Activated CD8-positive, alpha-beta memory T cell treated with anti-CD3 and anti-CD28 coated beads for 36 hours (primary cell): ENCODE measurements around the gene MFSD12. TPM values are rescaled to one million over a fixed set of nuclear protein-coding genes. Genes with fewer than 3 reads are reported as not detected.

Experiments used
- CTCF ChIA-PET: fragments of 350-600 bp; sonication (Branson Sonifier 250); formaldehyde crosslinking; loops from one replicate; lab custom pipeline; 2021; ENCODE audit warnings: antibody characterized with exemption; lab: Charles Lee
- POLR2A ChIA-PET: fragments of 350-600 bp; sonication (Branson Sonifier 250); formaldehyde crosslinking; loops from one replicate; lab custom pipeline; 2021; ENCODE audit warnings: antibody characterized with exemption; lab: Charles Lee
- total RNA-seq, 2 experiments: library from RNA; stranded (reverse); gene quantifications; one replicate each; pipeline ENCODE4 v1.2.3, GENCODE V29; 2021

MFSD12 gene
- 100 to 1,000 TPM; 118 to 124 TPM for total RNA-seq

DNA sequence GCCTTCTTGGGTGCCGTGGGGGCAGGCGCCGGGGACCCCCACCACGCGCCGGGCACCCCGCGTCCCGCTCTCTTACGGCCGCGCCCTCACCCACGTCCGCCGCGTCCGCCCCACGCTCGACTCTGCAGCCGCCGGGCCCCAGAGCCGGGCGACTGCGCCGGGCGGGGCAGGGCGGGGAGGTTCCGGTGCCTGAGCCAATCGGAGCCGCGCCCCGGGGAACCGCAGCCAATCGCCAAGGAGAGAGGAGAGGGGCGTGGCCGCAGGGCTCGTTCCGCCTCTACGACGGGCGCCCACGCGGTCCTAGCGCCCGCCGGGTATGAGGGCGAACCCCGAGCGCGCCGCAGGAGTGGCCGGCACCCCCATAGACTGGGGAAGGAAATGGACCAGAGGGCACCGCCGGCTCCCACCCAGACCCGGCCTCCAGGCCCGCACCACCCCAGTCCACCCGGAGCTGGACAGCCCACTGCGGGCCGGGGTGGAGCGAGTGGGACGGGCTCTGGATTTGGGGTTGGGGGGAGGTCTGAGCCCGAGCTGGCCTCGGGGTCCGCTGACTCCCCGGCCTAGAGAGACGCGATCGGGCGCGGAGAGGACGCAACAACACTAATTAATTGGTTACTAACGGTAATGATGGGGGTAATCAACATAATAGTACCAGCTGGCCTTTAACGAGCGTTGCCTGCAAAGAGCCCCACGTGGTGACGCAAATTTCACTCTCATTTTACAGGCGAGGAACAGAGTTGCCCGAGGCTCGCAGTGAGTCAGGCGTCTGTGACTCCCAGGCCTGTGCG is at the start of gene MFSD12:
MFSD12 (minus strand) TSS at position 126 of the 788 bp plus-strand sequence. CDS start 183 bp downstream, outside the sequence.
- ChIA-PET POLR2A (interaction anchor here (1.1 to 1.4 kb wide), 2 partner anchors 11 to 47 kb away, joined by 3 to 5 read pairs; no protein-coding TSS in a partner anchor), CTCF (interaction anchor here (0.5 to 5.2 kb wide), 8 partner anchors 11 to 283 kb away, joined by 3 to 43 read pairs (median 4); no protein-coding TSS in a partner anchor)

DNA sequence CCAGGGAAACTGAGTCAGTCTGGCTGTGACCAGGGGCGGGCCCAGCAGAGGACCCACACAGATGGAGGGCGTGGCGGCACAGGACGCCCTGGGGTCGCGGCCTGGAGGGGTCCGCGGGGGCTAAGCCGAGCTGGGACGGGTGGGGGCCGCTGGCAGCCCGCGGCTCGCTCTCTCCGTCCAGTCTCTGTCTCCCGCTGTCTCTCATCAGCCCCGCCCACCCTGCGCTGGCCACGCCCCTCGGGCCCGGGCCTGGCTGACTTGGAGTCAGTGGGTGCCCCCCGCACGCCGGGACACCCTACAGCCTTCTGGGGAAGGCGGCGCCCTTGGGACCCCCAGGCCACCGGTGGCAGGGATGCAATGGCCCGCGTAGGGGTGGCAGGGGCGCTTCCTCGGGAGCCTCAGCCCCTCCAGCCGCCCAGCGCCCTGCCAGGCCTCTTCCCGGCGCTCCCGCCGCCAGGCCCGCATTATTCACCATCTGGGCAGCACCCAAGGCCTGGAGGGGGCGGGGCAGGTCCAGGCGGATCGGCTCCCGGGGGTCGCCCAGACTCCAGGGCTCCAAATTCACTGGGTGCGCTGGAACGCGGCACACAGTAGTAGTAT is 49.4 kb upstream of the MFSD12 start, which contains the start of gene TBXA2R:
TBXA2R (minus strand) TSS at position 186 of the 600 bp plus-strand sequence. CDS start 6,241 bp downstream, outside the sequence.
- ChIA-PET CTCF (no interaction called here), POLR2A (no interaction called here)

DNA sequence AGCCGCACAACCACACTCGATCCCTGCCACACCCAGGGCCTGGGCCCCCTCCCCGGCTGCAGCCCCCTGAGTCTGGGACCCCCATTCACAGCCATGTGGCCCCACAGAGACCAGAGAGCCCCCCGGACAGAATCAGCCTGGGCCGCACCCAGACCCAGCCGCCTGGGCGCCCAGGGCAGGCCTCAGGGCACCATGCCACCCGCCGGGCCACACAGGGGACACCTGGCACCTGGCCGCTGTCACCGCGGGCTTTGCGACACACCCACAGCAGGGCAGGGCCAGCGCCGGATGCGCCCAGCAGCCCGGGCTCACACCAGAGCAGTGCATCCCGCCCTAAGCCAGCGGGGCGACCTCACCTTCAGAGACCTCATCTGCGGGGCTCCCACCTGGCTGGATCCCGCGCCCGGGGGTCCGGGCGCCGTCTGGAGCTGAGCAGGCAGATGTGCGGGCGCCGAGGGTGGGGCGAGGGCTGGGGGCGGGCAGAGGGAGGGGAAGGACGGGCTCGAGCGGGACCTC is 48.8 kb upstream of the MFSD12 start:
- CTCF ChIA-PET, result no interaction called here

DNA sequence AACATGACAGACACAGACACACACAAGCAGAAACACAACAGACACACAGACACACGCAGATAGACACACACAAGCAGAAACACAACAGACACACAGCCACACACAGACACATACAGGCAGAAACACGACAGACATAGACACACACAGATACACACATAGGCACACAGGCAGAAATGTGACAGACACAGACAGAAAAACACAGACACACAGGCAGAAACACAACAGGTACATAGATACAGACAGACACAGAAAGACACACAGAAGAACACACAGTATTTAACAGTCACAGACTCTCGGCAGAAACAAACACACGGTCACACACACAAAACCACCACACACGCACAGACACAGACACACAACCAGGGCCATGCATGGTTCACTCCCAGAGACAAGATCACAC is 48.4 kb upstream of the MFSD12 start:
- CTCF ChIA-PET, result no interaction called here
- POLR2A ChIA-PET, result no interaction called here

More for the DNA sequence above, 48.8 kb upstream of the MFSD12 start:
- POLR2A ChIA-PET, result no interaction called here

DNA sequence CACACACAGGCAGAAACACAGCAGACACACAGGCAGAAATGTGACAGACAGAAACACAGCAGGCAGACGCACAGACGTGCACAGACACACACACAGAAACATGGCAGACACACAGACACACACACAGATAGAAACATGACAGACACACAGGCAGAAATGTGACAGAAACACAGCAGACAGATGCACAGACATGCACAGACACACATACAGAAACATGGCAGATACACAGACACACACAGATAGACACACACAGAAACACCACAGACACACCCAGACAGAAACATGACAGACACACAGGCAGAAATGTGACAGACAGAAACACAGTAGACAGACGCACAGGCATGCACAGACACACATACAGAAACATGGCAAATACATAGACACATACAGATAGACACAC is 48.0 kb upstream of the MFSD12 start:
- CTCF ChIA-PET, result interaction anchor here (0.7 to 1.4 kb wide), 2 partner anchors 13 to 20 kb away, joined by 3 to 6 read pairs; partner anchors contain the start of gene GIPC3

DNA sequence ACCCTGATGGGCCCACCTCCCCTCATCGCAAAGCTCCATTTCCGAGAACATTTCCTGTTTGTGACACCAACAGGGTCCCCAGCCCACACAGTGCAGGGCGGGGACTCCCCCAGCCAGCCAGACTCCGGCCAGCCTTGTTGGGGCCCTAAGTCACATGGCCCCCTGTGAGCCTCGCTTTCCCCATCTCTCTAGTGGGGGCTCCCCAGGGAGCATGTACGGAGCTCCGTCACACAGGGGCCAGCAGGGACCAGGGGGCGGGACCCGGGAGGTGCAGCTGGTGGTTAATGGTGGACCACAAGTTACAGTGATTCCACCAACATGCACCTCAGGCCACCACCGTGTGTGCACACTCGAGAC is 47.6 kb upstream of the MFSD12 start:
- CTCF ChIA-PET, result interaction anchor here (0.6 to 1.4 kb wide), 3 partner anchors 12 to 65 kb away, joined by 3 to 6 read pairs (median 3); partner anchors contain the start of gene GIPC3
- POLR2A ChIA-PET, result interaction anchor here (0.6 to 1.0 kb wide), 2 partner anchors 47 to 317 kb away, joined by 3 to 4 read pairs; no protein-coding TSS in a partner anchor

More for the DNA sequence above, 48.0 kb upstream of the MFSD12 start:
- POLR2A ChIA-PET, result interaction anchor here (1.0 kb wide), 1 partner anchor 47 kb away, joined by 3 read pairs; no protein-coding TSS in a partner anchor

DNA sequence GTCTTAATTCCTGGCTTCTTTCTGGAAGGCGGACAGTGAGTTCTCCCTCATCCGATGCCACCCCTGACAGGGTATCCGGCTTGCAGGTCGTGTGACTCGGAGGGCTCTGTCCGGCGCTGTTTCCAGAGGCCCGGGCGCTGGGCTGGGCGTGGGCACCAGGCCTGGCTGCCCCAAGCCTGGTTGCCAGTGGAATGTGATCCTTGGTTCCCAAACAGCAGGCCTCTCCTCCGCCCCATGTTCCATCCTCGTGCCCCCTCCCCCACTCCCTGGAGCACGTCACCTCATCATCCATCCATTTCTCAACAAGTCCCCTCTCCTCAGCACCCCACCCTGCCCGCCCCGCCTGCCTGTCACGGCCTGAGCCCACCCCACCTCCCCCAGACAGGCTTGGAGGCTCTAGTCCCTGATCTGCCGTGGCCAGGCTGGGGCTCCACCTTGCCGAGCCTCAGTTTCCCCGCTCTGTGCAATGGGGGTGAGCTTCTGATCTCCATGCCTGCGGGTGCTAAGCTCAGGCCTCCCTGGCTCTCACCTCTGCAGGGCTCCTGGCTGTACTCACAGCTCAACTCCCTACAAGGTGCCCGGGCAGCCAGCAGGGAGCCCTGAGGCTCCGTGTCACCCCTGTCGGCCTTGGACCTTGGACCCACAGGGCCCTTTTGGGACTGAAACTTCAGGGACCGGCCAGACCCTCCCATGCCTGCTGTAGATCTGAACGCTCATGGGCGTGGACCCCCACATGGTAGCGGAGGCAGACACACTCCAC is 47.0 kb upstream of the MFSD12 start:
- ChIA-PET POLR2A (interaction anchor here (0.6 to 1.0 kb wide), 2 partner anchors 46 to 317 kb away, joined by 3 to 4 read pairs; no protein-coding TSS in a partner anchor), CTCF (interaction anchor here (0.6 to 1.4 kb wide), 3 partner anchors 12 to 65 kb away, joined by 3 to 6 read pairs (median 3); partner anchors contain the start of gene GIPC3)

DNA sequence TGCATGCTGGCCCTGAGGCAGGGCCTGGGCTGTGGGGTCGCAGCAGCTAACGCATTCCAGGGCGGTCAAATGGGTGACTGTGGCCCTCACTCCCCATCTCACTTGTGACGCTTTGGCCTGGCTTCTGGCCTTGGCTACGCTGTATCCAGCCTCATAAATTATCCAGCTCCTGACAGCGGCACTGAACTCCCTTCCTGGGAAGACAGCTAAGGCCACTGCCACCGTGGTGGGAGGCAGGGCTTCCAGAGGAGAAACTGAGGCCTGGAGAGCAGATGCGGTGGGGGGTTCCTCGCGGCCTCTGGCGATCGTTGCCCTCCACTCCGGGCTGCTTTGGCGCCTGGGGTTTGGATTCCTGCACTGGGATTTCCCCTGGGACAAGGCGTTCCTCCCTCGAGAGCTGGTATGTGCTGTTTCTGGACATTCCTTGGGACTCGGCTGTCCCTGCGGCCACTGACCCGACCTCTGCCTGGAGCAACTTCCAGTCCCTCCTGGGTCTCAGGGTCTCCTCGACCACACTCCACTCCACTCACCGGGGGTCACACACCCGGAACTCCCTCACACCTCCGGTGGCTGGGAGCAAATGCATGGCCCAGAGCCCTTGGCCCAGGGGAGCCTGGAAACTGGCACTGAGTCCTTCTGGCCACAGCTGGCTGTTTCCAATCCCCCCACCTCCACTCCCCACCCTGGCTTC is 45.9 kb upstream of the MFSD12 start:
- ChIA-PET CTCF (interaction anchor here (0.7 to 1.7 kb wide), 2 partner anchors 16 to 92 kb away, joined by 3 to 4 read pairs; no protein-coding TSS in a partner anchor), POLR2A (interaction anchor here (0.7 kb wide), 1 partner anchor 44 kb away, joined by 3 read pairs; no protein-coding TSS in a partner anchor)

DNA sequence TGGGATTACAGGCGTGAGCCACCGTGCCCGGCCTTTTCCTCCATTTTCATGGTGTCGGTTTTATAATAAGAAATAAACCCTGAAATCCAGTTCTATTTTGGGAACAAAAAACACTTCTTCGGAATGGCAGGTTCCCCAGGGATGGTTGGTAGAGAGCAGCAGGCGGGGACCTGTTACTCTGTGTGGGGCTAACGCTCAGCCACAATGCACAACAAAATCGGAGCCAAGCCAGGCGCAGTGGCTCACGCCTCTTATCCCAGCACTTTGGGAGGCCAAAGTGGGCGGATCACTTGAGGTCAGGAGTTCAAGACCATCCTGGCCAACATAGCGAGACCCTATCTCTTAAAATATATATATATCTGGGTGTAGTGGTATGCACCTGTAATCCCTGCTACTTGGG is 43.6 kb upstream of the MFSD12 start:
- POLR2A ChIA-PET, result no interaction called here
- CTCF ChIA-PET, result no interaction called here

DNA sequence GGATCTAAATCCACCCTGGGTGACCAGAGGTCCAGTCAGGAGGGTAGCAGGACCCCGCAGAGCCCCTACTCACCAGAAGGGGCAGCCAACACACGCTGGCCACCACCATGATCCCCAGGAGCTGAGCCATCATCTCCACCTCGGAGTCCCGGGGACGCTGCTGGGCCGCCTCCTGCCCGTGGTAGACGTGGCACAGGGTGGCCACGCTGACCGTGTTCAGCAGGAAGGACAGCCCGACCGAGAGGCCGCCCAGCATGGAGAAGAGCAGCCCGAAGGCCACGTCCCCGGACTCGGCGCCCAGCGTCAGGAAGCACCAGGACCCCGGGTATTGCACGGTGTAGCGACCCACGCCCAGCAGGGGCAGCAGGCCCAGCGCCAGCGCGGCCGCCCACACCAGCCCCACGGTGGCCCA is 42.4 kb upstream of the MFSD12 start:
- ChIA-PET POLR2A (no interaction called here), CTCF (no interaction called here)

DNA sequence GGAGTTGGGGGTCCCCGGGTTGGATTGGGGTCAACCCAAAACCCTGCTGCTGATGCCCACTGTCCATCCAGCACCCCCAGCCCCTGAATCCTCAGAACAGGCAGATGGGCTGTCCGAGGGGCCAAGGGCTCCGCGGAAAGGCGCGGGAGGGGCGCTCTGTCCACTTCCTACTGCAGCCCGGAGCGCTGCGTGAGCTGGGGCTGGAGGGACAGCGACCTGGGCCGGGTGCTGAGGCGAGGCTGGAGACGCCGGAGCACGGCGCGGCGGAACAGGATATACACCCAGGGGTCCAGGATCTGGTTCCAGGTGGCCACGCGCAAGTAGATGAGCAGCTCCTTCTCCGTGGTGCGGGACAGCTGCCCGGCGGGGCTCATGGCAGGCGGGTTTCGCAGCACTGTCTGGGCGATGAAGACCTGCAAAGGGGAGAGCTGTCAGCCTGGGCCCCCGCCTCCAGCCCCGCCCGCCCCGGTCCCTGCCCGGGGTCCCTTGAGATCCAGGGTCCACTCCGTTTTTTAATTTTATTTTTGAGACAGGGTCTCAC is 38.2 kb upstream of the MFSD12 start:
- CTCF ChIA-PET, result no interaction called here
- POLR2A ChIA-PET, result no interaction called here

DNA sequence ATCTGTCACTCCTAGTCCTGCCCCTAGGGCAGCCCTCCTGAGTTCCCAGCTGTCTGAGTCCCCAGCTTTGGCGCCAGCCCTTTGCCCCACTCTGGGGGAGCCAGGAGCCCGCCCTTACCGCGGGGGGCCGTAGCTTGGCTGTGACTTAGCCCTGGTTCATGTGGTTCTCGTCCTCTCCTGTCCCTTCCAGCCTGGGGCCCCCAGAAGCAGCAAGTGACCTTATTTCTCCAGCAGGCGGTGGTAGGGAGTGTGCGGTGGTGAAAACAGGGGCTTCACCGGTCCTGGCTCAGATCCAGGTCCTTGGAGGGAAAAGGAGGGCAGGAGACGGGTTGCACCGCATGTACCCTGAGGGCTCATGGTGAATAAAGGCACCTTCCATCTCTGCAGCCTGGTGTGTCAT is 35.8 kb upstream of the MFSD12 start:
- POLR2A ChIA-PET, result no interaction called here
- CTCF ChIA-PET, result interaction anchor here (0.6 to 1.5 kb wide), 3 partner anchors 12 to 1156 kb away, joined by 3 read pairs; no protein-coding TSS in a partner anchor

DNA sequence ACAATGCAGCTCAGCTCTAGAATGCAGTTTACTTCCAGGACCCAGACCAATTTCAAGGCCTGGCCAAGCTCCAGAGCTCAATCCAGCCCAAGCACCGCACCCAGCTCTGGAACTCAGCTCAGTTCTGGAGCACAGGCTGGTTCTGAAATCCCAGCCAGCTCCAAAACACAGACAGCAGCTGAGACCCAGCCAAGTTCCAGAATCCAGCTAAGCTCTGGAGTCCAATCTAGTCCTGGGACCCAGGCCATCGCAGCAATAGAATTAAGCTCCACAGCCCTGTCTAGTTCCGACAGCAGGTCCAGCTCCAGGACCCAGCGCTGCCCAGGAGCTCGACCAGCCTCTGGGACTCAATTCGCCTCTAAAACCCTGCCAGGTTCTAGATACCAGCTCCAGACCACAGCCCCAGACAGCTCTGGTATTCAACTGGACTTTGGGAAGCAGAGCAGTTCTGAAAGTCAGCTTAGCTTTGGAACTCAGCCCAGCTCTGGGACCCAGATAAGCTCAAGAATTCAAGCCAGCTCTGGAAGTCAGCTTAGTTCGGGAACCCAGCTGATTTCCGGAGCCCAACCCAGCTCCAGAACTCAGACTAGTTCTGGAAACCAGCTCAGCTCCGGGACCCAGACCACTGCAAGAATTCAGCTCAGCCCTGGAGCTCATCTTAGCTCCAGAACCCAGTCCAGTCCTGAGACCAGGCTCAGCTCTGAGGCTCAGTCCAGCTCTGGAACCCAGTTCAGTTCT is 34.7 kb upstream of the MFSD12 start:
- POLR2A ChIA-PET, result no interaction called here

DNA sequence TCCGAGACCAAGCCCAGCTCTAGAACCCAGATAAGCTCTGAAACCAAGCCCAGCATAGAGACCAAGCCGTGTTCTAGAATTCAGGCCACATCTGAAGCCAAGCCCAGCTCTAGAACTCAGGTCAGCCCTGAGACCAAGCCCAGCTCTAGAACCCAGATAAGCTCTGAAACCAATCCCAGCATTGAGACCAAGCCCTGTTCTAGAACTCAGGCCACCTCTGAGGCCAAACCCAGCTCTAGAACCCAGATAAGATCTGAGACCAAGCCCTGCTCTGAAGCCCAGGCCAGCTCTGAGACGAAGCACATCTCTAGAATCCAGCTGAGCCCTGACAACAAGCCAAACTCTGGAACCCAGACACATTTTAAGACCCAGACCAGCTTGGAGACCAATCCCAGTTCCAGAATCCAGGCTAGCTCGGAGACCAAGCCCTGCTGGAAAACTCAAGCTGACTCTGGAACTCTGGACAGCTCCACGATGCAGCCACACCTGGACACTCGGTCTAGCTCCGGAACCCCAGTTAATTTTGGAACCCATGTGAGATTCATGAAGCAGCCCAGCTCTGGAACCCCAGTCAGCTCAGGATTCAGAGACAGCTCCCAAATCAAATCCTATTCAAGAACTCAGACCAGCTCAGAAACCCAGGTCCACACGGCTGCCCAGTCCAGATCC is 33.7 kb upstream of the MFSD12 start:
- ChIA-PET CTCF (interaction anchor here (0.6 to 1.2 kb wide), 3 partner anchors 34 to 47 kb away, joined by 3 to 4 read pairs (median 3); partner anchors contain the start of gene MFSD12), POLR2A (interaction anchor here (0.6 kb wide), 1 partner anchor 16 kb away, joined by 4 read pairs; no protein-coding TSS in a partner anchor)

More for the DNA sequence above, 34.7 kb upstream of the MFSD12 start:
- CTCF ChIA-PET, result interaction anchor here (1.2 to 1.5 kb wide), 3 partner anchors 13 to 48 kb away, joined by 3 read pairs; no protein-coding TSS in a partner anchor

DNA sequence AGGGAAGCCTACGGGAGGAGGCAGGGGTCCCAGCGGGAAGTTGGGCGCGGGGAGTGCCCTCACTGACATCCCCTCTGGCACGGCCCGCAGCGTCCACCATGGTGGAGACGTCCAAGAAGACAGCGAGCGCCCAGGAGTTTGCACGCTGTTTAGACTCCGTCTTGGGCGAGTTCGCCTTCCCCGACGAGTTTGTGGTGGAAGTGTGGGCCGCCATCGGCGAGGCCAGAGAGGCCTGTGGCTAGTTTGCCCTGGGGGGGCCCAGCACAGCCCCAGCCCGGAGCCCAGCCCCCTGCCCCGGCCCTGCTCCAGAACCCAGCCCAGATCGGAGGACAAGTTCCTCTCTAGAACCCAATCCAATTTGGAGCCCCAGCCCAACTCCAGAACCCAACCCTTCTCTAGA is 32.6 kb upstream of the MFSD12 start:
- ChIA-PET CTCF (no interaction called here), POLR2A (no interaction called here)

DNA sequence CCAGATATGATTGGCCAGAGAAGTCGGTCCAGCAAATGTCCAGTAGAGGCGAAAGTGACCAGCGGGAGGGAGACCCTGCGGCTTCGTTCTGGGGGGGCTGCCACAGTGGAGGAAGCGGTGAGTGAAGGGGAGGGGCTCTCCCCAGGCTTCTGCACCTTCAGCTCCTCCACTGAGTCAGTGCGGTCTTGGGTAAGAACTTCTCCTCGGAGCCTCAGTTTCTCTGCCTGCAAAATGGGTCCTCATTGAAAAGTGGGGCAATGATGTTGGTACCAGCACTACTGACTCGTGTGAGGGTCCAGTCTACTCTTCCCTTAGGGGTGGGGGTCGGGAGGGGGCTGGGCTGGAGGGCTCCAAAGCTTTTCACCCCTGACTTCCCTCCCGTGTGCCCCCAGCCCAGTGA is 32.1 kb upstream of the MFSD12 start:
- CTCF ChIA-PET, result interaction anchor here (1.1 kb wide), 1 partner anchor 31 kb away, joined by 4 read pairs; no protein-coding TSS in a partner anchor
- POLR2A ChIA-PET, result interaction anchor here (0.6 kb wide), 1 partner anchor 385 kb away, joined by 3 read pairs; no protein-coding TSS in a partner anchor
